ENCODE data around the gene LPP.
A peak's percentile ranks its signal among the peaks of the same experiment; 100 is the strongest.

The LPP gene

GRCh38 chr3:188489639-188490405 is 335.9 kb downstream of the LPP start:
- DNase-seq: no peak

GRCh38 chr3:188490416-188490815 is 336.5 kb downstream of the LPP start:
- DNase-seq: no peak

DNA sequence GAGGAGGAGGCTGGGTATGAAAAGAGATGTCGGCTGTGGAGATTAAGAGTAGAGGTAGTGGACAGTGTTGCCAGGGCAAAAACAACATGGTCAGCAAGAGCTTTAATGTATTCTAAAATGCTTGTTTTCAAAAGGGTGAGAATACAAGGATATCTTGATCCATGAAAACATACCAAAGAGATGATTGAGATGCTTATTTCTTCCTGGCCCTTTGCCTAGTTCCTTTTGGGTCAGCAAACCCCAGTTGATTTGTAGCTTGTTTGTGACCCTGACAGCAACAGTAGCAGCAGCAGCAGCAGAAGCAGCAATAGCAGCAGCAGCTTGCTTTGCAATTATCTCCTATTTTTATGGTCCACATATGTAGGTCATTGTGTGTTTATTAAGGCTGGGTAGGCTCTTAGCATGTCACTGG is 337.3 kb downstream of the LPP start:
- no peak for DNase-seq

GRCh38 chr3:188496390-188496789 is 342.4 kb downstream of the LPP start:
- no peak for DNase-seq

GRCh38 chr3:188497021-188497420 is 343.1 kb downstream of the LPP start:
- DNase-seq: no peak

DNA sequence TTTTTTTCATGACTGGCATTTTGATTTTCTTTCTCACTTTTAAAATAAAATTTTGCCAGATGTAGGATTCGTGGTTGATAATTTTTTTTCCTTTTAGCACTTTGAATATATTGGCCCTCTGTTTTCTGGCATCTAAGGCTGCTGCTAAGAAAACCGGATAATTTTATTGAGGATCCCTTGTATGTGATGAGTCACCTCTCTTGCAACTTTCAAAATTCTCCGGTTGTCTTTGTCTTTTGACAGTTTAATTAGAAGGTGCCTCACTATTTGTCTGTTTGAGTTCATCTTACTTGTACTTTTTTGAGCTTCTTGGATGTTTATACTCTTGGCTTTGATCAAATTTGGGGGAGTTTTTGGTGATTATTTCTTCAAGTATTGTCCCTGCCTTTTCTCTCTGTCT is 349.7 kb downstream of the LPP start:
- DNase-seq: no peak

- no peak for DNase-seq
These were observed 351.2 kb downstream of the LPP start for GRCh38 chr3:188505151-188505550.

- DNase-seq: no peak
These were observed 352.0 kb downstream of the LPP start for GRCh38 chr3:188505911-188506310.

GRCh38 chr3:188506446-188506845 is 352.5 kb downstream of the LPP start:
- DNase-seq: no peak

- peak; percentile 0 for DNase-seq
These were observed 353.3 kb downstream of the LPP start for GRCh38 chr3:188507244-188507720.

- DNase-seq: no peak
These were observed 354.5 kb downstream of the LPP start for GRCh38 chr3:188508454-188508853.

GRCh38 chr3:188509316-188509715 is 355.4 kb downstream of the LPP start:
- no peak for DNase-seq

- DNase-seq: no peak
These were observed 356.4 kb downstream of the LPP start for GRCh38 chr3:188510366-188510765.

DNA sequence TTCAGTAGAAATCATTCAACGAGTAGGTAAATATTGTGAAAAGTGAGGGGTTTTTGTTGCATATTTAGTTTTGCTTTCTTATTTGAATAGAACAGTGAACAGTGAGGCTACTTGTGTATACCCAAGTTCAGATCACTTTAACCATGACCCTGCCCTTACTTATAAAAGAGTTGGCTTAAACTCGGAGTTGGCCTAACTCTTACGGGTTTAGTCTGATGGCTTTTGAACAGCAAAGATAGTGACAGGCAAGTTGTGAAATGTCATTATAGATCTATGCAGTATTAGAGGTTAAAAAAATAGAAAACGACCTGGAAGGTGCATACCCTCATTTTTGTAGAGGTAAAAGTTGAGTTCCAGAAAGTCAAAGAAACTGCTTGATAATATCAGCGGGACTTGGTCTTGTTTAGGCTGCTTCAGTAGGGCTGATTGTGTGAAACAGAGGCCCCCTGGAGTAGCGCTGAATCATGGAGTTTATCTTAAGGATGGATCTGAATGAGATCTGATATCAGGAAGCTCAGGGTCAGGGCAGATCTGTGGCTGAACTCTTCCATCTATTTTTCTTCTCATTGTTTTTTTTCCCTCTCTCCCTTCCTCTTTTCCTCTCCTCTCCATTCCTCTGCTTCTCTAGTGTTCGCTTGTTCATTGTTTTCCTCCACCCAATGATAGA is 359.8 kb downstream of the LPP start:
- no peak for DNase-seq

GRCh38 chr3:188516515-188516914 is 362.6 kb downstream of the LPP start:
- no peak for DNase-seq

DNA sequence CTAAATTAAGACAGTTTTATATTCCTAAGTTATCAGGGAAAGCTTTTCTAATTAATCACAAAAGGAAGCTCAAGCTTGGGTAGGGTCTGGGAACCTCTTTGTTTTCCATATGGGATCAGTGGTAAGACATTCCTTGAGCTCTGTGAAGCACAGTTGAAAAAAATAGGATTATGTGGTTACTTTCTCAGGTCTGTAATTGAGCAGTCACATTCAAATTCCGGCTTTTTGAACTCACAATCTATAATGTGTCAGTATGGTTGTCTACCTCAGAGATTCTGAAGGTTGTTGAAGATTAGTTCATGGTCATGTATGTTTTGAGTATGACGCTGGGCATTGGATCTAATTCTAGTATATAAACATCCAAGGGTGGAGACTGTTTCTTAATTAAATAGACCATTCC is 364.5 kb downstream of the LPP start:
- no peak for DNase-seq

DNA sequence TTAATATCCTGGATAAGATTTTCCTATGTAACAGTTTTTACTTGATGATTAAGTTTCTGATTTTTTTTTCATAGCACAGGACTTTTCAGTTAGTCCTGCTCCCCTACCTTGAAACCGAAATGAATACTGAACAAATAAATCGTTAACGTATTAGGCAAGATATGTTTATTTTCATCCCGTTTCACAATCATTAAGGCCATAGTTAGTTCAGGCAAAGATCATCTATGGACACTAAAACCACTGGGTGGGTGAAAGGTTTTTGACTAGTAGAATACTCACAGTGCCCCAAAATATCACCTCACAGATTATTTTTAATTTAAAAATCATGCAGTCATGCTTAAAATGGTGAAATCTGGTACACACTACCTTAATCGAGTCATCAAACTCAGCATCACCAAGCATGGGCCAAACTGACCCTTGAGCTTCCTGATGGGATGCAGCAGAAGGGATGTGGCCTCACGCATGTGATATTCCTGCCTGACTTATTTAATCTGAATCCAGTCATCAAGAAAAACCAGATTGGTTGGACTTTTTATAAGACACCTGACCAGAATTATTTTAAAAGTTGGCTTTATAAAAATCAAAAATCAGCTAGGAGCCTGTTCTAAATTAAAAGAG is 365.0 kb downstream of the LPP start:
- DNase-seq: no peak

GRCh38 chr3:188520466-188520865 is 366.5 kb downstream of the LPP start:
- no peak for DNase-seq

DNA sequence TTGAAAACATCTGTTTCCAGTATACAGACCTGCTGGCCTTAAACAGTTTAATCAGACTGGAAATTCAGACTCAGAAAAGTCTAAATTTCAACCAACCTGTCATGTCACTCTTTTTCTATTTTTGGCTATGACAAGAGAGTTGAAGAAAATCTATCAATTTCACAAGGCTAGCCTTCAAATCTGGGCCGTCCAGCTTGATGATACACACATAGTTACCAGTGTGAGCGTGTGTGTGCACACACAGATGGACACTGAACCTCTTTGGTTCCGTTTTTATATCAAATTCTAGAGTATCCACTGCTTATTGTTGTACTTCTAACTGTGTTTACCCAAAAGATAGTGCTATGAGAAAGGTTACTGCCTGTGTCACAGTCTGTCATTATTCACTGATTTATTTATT is 368.2 kb downstream of the LPP start:
- DNase-seq: no peak

DNA sequence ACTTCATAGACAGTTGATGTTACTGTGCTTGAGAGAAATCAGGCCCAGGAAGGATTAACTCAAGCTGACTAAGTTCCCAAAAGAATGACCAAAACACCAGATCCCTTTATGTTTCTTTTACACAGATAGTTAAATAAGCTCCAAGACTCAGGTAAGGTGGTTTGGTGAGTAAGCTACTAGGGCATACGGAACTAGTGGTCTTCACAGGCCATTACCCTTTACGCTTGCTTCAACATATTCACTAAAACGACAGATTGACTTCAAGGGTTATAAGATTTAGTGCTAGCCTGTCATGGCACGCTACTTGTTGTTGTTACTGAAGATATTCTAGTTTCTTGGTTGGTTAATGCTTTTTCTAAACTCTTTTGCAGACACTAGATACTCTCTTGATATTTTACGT is 369.3 kb downstream of the LPP start:
- DNase-seq: no peak

DNA sequence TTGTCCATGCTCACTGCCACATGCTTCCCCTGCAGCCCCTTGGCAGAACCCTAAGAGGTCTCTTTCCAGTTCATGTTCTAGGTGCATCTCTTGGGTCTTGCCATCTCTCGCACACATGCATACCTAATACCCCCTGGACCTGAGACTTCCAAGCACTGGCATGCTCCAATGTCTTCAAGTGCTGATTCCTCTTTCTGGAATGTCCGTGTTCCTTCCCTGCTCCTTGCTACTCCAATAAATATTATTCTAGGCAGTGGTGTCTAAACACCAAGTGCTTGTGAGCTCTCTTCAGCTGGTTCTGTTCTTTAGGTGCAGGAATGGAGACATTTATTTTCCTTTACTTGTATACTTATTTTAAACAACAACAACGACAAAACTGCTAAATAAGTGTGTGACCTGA is 370.1 kb downstream of the LPP start:
- no peak for DNase-seq

DNA sequence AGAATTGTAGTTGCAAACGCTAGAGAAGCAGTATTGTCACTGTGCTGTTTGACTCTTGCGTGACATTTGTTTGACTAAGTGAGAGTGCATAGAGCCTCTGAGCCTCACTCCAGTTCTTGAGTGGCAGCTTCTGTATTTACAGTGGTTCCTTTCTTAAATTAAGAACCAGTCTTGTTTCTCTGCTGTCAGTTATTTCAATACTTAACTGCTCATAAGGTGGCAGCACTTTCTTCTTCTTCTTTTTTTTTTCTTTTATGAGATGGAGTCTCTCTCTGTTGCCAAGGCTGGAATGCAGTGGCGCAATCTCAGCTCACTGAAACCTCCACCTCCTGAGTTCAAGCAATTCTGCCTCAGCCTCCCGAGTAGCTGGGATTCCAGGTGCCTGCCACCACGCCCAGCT is 372.1 kb downstream of the LPP start:
- no peak for DNase-seq

DNA sequence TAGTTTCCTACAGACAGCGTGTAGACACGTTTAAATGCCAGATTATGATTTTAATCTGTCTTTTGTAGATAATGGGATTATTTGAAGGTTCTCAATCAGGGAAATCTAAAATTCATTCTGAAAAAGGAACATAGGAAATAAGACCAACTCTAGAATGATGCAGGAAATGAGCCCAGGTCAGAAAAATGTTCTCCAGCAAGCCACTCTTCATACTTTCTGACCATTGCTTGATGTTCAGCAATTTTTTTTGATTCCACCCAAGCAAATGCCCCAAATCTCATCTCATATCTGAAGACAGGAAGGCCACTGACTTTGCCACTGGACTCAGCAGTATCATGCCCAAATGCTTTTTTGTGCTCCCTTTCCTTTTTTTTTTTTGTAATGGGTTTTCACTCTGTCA is 373.4 kb downstream of the LPP start:
- no peak for DNase-seq

DNA sequence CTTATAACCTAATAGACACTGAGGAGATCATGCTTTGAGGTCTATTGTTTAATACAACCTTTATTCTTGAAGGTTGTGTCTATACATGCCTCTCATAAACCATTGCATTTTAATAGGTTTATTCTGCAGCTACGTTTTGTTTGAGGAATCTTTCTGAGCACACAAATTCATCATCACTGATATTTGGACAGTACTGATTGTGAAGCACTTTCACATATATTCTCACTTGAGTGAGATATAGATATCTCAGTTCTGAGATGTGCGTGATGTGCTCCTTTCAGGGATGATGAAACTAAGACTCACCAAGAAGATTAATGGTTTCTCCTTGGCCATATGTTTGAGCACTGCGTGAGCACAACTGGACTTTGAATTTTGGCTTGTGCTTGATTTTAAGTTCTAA is 374.4 kb downstream of the LPP start:
- no peak for DNase-seq

All from GF-D8 (cell line).